Caco-2 (cell line): Measurements from ENCODE around the gene TK2. TPM values are rescaled to one million over a fixed set of nuclear protein-coding genes. Genes with fewer than 3 reads are reported as not detected.
"Not testable (repeated sequence)": the region's sequence is repeated elsewhere in the genome, so short reads cannot be mapped to it uniquely, and the experiment has no call there.

Experiments
- BruUV-seq: library from RNA; stranded (reverse); fragments of 400-500 nt; replicated peaks from 2 replicates; lab custom pipeline; 2021; lab: Mats Ljungman, UMichigan
- CTCF ChIA-PET: fragments of 300-600 bp; sonication (Branson Sonifier 250); formaldehyde crosslinking; loops from one replicate; lab custom pipeline; 2022; ENCODE audit warnings: antibody characterized with exemption; lab: Charles Lee
- POLR2A ChIA-PET: fragments of 300-600 bp; sonication (Branson Sonifier 250); formaldehyde crosslinking; loops from one replicate; lab custom pipeline; 2022; ENCODE audit warnings: antibody characterized with exemption; lab: Charles Lee
- DNase-seq, 2 experiments: peaks; one replicate each; pipeline versions ENCODE4 v3.0.0 to v3.0.0-alpha.2; 2020 to 2022
- H3K27me3 ChIP-seq: replicated peaks from 2 replicates; pipeline ENCODE4 v1.6.0; 2011; ENCODE audit warnings: low read length; ENCODE audit not compliant: control insufficient read depth, insufficient read depth
- H3K36me3 ChIP-seq: 2 replicates; pipeline ENCODE4 v1.5.1; 2011; ENCODE audit warnings: low read length; ENCODE audit not compliant: control insufficient read depth, insufficient read depth
- H3K4me1 ChIP-seq: fragments of 250-450 bp; sonication (Bioruptor Pico); 2 replicates; pipeline ENCODE4 v1.5.1; 2020; ENCODE audit warnings: mild to moderate bottlenecking
- H3K4me3 ChIP-seq: 2 replicates; pipeline ENCODE4 v1.5.1; 2011; ENCODE audit warnings: low read depth, mild to moderate bottlenecking, control low read depth, low read length
- H3K9me3 ChIP-seq: fragments of 250-450 bp; sonication (Bioruptor Pico); 2 replicates; pipeline ENCODE4 v1.5.1; 2020; ENCODE audit warnings: mild to moderate bottlenecking, moderate library complexity
- H3K27ac Mint-ChIP-seq: one replicate; pipeline ENCODE4 v1.8.0; 2022; ENCODE audit warnings: mixed read lengths; ENCODE audit not compliant: unreplicated experiment
- H3K27me3 Mint-ChIP-seq: one replicate; pipeline ENCODE4 v1.8.0; 2022; ENCODE audit warnings: mixed read lengths; ENCODE audit not compliant: insufficient read depth, unreplicated experiment
- H3K36me3 Mint-ChIP-seq: one replicate; pipeline ENCODE4 v1.8.0; 2022; ENCODE audit warnings: mild to moderate bottlenecking, mixed read lengths; ENCODE audit not compliant: insufficient read depth, unreplicated experiment
- H3K4me1 Mint-ChIP-seq: one replicate; pipeline ENCODE4 v1.8.0; 2022; ENCODE audit warnings: low read depth, mixed read lengths; ENCODE audit not compliant: unreplicated experiment
- H3K4me3 Mint-ChIP-seq: one replicate; pipeline ENCODE4 v1.8.0; 2022; ENCODE audit warnings: mild to moderate bottlenecking, moderate library complexity, mixed read lengths; ENCODE audit not compliant: unreplicated experiment
- H3K9me3 Mint-ChIP-seq: one replicate; pipeline ENCODE4 v1.8.0; 2022; ENCODE audit warnings: mixed read lengths; ENCODE audit not compliant: unreplicated experiment
- CTCF ChIP-seq, 2 experiments: fragments of 200-600 bp in 1 of 2; IDR thresholded peaks; 1 replicate in 1 of 2; 2 replicates in 1 of 2; pipeline versions ENCODE4 v1.5.1 to v1.8.0; 2011 to 2022; ENCODE audit warnings: antibody characterized with exemption in 1 of 2, control low read depth in 1 of 2, inconsistent platforms in 1 of 2, low read depth in 1 of 2, low read length in 1 of 2, mild to moderate bottlenecking in 1 of 2, moderate library complexity in 1 of 2; ENCODE audit not compliant: insufficient read depth in 1 of 2, severe bottlenecking in 1 of 2, unreplicated experiment in 1 of 2
- intact Hi-C: fragments of 100-400 bp; cut with micrococcal nuclease; formaldehyde crosslinking; loops from one replicate; pipeline ENCODE4 v1.10.0; 2022; ENCODE audit not compliant: unreplicated experiment
- total RNA-seq: library from RNA; stranded (reverse); gene quantifications from 2 replicates; pipeline ENCODE4 v1.2.3, GENCODE V29; 2022

TK2 gene
- total RNA-seq, 1 experiment from 2014 or later = 18.2 TPM

DNA sequence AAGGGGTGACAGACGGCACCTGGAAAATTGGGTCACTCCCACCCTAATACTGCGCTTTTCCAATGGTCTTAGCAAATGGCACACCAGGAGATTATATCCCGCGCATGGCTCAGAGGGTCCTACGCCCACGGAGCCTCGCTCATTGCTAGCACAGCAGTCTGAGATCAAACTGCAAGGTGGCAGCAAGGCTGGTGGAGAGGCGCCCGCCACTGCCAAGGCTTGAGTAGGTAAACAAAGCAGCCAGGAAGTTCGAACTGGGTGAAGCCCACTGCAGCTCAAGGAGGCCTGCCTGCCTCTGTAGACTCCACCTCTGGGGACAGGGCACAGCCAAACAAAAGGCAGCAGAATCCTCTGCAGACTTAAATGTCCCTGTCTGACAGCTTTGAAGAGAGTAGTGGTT is 53.7 kb downstream of the TK2 start:
- H3K27me3 ChIP-seq, DNase-seq, CTCF ChIA-PET, H3K4me3 Mint-ChIP-seq, H3K36me3 Mint-ChIP-seq, intact Hi-C loops, H3K9me3 ChIP-seq, H3K4me3 ChIP-seq, POLR2A ChIA-PET, H3K4me1 Mint-ChIP-seq, BruUV-seq, H3K9me3 Mint-ChIP-seq, H3K4me1 ChIP-seq, H3K27me3 Mint-ChIP-seq, H3K27ac Mint-ChIP-seq, H3K36me3 ChIP-seq: not testable (repeated sequence)

GRCh38 chr16:66495440-66495839 is 54.5 kb downstream of the TK2 start:
- no TSS peak for BruUV-seq
- Histone ChIP-seq H3K4me3 (no peak overlapping the region), H3K36me3 (no peaks in the 10 kb centered on the region), H3K4me1 (no peaks in the 10 kb centered on the region), H3K9me3 (no peaks in the 10 kb centered on the region), H3K27me3 (no peaks in the 10 kb centered on the region)
- no peak for DNase-seq
- Mint-ChIP-seq H3K27ac (no peak overlapping the region), H3K36me3 (peaks cover 4% of the 10 kb centered on the region), H3K9me3 (no peaks in the 10 kb centered on the region), H3K4me3 (no peak overlapping the region), H3K27me3 (peaks cover 5% of the 10 kb centered on the region), H3K4me1 (no peaks in the 10 kb centered on the region)
- ChIA-PET POLR2A (no interaction called here), CTCF (no interaction called here)
- intact Hi-C loops = no loop called here
- TF ChIP-seq CTCF (IDR thresholded peaks at IDR 0.05; ENCODE audit: insufficient read depth in 1 of 2, low read depth in 1 of 2, low read length in 1 of 2, severe bottlenecking in 1 of 2, unreplicated experiment in 1 of 2) = no peak

DNA sequence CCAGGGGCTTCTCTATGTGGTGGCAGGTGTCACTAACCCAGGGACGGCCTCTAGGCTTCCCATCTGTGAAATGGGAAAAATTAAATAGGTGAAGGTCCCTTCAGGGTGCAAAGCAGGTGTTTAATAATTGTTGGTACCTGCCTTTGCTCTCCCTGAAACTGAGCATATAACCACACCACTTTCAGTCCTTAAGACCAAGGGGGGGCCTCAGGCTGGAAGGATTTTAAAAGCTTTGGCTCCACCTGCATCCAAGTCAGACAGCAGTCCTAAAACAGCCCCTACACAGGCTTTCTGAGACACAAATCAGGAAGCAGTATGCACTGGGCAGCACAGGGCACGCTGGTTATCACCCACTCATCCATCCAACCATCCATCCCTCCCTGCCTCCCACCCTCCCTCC is 55.0 kb downstream of the TK2 start:
- Histone ChIP-seq H3K36me3 (no peaks in the 10 kb centered on the region), H3K4me1 (no peaks in the 10 kb centered on the region), H3K27me3 (no peaks in the 10 kb centered on the region), H3K4me3 (no peak overlapping the region), H3K9me3 (no peaks in the 10 kb centered on the region)
- no peak for DNase-seq
- peaks cover 4% of the 10 kb centered on the region for H3K36me3 Mint-ChIP-seq
- TF ChIP-seq CTCF (IDR thresholded peaks at IDR 0.05; ENCODE audit: insufficient read depth in 1 of 2, low read depth in 1 of 2, low read length in 1 of 2, severe bottlenecking in 1 of 2, unreplicated experiment in 1 of 2) = no peak
- intact Hi-C loops = no loop called here
- no peak overlapping the region for H3K4me3 Mint-ChIP-seq
- H3K4me1 Mint-ChIP-seq = no peaks in the 10 kb centered on the region
- H3K27ac Mint-ChIP-seq = no peak overlapping the region
- POLR2A ChIA-PET = no interaction called here
- peaks cover 5% of the 10 kb centered on the region for H3K27me3 Mint-ChIP-seq
- no TSS peak for BruUV-seq
- CTCF ChIA-PET = no interaction called here
- H3K9me3 Mint-ChIP-seq = no peaks in the 10 kb centered on the region
